VCaP (cell line): ENCODE measurements around the gene SERPINB4.

ENCODE experiments used
- H3K27ac ChIP-seq: fragments of 450-650 bp; 2 replicates; pipeline ENCODE4 v1.5.1; 2017
- TF ChIP-seq, protein P1 (sequence below): fragments of 450-650 bp; conservative IDR thresholded peaks from 2 replicates; pipeline ENCODE4 v1.5.1; 2017; ENCODE audit warnings: mild to moderate bottlenecking, moderate library complexity

The SERPINB4 gene

DNA sequence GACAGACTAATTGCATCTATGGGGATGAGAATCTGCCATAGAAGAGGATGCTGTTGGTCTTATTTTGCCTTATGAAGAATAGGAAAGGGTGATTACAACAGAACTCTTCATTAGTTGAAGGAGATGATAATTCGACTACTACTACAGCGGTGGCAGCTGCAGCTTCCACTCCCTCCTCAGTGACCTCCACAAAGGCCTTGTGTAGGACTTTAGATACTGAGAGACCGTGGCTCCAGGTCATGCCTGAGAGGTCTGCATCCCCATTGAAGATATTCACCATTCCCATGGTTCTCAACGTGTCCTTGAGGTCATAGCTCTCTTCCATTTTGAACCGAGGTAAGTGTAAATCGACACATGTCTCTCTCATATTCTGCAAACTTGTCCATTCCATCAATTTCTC lies 6.4 kb downstream of the SERPINB4 start:
- H3K27ac ChIP-seq = no peak overlapping the region
- TF ChIP-seq, protein P1, sequence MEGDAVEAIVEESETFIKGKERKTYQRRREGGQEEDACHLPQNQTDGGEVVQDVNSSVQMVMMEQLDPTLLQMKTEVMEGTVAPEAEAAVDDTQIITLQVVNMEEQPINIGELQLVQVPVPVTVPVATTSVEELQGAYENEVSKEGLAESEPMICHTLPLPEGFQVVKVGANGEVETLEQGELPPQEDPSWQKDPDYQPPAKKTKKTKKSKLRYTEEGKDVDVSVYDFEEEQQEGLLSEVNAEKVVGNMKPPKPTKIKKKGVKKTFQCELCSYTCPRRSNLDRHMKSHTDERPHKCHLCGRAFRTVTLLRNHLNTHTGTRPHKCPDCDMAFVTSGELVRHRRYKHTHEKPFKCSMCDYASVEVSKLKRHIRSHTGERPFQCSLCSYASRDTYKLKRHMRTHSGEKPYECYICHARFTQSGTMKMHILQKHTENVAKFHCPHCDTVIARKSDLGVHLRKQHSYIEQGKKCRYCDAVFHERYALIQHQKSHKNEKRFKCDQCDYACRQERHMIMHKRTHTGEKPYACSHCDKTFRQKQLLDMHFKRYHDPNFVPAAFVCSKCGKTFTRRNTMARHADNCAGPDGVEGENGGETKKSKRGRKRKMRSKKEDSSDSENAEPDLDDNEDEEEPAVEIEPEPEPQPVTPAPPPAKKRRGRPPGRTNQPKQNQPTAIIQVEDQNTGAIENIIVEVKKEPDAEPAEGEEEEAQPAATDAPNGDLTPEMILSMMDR = no peak

DNA sequence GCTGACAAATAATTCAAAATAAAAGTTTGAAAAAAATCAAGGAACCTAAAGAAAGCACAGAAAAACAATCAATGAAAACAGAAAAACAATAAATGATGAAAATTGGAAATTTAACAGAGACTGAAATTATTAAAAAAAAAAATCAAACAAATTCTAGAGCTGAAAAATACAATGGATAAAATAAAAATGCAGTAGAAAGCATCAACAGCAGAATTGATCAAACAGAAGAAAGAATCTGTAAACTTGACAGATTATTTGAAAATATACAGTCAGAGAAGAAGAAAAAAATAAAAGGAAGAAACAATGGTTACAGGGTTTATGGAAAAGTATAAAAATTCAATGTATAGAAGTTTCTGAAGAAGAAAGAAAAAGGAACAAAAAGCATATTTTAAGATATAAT lies 16.2 kb downstream of the SERPINB4 start:
- TF ChIP-seq, protein P1 = no peak
- H3K27ac ChIP-seq = no peak overlapping the region

DNA sequence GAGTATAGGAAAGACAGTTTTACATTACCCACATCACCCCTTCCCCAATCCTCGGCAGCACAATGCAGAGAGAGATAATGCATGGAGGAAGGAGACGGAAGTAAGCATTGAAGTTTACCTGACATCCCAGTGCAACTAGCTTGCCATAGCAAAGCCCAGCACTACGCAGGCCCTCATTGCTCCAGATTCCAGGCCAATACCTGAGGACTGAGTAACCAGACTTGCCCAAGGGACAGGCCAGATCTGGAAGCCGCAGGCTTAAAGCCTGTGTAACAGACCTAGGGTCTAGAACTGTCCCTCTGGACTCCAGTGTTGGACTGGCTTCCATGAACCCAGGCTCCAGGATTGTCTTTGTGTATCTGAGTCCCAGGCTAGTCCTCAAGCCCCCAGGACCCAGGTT lies 17.6 kb downstream of the SERPINB4 start:
- TF ChIP-seq, protein P1 = no peak
- H3K27ac ChIP-seq = no peak overlapping the region

DNA sequence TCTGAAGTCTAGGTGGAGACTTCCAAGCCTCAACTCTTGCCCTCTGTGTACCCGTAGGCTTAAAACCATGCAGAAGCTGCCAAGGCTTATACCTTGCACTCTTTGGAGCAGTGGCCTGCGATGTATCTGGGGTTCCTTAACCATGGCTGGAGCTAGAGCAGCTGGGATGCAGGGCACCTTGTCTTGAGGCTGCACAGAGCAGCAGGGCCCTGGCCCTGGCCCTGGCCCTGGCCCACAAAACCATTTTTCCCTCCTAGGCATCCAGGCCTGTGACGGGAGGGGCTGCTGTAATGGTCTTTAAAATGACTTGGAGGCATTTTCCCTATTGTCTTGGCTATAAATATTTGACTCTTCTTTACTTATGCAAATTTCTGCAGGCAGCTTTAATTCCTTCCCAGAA lies 19.2 kb downstream of the SERPINB4 start:
- TF ChIP-seq, protein P1 = no peak

DNA sequence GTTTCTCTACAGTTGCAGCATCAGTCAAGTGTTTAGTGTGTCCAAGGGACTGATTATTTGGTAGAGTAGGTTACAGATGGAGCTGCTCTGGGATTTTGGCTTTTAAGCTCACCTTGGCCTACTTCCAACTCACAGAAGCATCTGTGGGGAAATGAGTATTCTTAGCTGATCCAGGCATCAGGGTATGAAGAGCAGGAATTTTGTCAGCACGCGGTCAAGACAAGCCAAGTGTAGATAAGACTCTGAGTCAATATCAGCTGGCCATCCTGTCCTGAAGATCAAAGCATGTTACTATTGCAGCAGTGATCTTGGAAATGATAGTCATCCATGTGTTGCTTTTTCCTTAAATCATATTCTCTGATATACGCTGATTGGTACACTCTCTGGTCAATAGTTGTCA lies 24.4 kb downstream of the SERPINB4 start:
- TF ChIP-seq, protein P1 = no peak
- H3K27ac ChIP-seq = no peak overlapping the region

More for the DNA sequence above, 19.2 kb downstream of the SERPINB4 start:
- no peak overlapping the region for H3K27ac ChIP-seq

DNA sequence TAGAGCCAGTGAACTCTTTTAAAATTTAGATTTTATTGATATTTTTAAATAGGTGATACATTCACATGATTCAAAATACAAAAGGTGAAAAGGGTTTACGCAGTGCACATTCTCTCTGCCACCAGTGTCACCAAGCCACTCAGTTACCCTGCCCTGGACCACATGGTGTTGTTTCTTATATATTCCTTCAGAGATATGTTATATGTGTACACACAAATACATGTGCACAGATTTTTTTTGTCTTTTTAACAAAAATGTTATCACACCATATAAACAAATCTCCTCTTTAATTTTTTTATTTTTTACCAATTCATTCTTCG lies 26.2 kb downstream of the SERPINB4 start:
- no peak overlapping the region for H3K27ac ChIP-seq
- TF ChIP-seq, protein P1 = no peak

DNA sequence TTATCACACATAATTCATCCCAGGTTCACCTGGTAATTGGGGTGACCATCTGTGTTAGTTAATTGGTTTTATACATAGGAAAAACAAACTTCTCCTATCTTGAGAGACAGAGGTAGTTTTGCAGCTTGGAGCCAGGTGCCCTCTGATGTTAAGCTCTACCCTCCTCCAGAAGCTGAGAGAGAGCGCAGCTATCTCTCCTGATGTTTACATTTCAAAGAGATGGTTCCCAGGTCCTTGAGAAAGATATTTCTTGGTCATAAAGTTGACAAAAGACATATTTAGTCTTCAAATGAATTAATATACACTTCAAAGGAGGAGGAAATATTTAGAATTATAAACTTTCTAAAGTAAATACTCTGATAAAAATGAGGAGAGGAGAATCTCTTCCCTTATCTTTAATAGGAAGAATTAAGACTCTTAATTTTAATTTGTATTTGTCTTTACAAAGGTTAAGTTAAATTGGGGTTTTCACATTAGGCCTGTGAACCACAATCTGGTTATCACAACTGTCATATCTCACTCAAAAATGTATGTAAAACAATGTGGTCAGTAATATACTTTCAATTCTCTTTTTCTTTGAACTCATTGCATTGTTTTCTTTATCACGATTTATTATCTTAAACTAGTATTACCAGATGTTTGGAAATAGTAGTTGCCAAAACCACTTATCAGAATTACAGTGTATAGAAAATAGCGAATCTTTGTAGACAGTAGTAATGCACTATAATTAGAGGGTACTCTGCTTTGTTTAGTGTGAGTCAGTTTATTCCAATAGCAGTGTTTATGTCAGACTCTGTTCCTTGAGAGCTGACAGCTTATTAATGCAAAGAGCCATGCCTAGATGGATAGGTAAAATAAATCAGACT lies 26.8 kb downstream of the SERPINB4 start:
- TF ChIP-seq, protein P1 = no peak
- no peak overlapping the region for H3K27ac ChIP-seq
